ENCODE data around the gene CNTD1. TPM values are rescaled to one million over a fixed set of nuclear protein-coding genes. Genes with fewer than 3 reads are reported as not detected.
"Not testable (repeated sequence)": the region's sequence is repeated elsewhere in the genome, so short reads cannot be mapped to it uniquely, and the experiment has no call there.

CNTD1 gene
- total RNA-seq (2014; rRNA removed; shearing (Covaris generic)), result not detected in 2 replicates

- peak; percentile 77 for DNase-seq (ENCODE audit: low spot score)
Observed at GRCh38 chr17:42798383-42799380, at the start of gene CNTD1, which contains the start of gene COA3. Gene CNTD1 (plus strand): TSS chr17:42798861. CDS start chr17:42799068, 207 bp downstream. Gene COA3 (minus strand): TSS chr17:42798704. CDS start chr17:42798681, 23 bp downstream.

- DNase-seq (ENCODE audit: low spot score), result no peak
Observed at GRCh38 chr17:42748908-42749798, 49.5 kb upstream of the CNTD1 start.

DNA sequence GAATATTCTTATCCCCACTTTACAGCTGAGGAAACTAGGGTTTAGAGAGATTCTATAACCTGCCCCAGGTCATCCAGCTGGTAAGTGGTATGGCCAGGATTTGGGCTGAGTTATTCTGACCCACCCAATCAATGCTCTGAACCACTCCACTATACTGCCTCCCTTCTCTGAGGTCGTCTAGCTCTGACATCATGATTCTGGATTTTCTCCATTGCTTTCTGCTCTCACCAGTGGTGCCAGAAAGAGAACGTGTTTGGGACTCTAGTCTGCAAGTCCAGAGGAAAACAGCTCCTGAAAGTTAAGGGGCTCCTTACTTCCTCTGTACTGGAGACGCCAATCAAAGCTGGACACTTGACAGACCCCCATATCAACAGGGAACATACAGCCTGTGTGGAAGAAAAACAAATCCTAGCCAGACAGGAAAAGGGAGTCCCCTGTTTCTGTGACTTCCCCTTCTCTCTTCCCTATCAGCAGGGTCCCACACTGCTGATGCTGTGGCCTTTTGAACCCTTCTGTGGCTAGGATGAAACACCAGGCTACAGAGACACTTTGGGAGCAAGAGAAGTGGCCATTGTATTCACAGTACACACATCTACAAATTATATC, 47.8 kb upstream of the CNTD1 start:
- no peak for DNase-seq (ENCODE audit: low spot score)

- no peak for DNase-seq (ENCODE audit: low spot score)
Observed at GRCh38 chr17:42751628-42752027, 47.0 kb upstream of the CNTD1 start.

DNA sequence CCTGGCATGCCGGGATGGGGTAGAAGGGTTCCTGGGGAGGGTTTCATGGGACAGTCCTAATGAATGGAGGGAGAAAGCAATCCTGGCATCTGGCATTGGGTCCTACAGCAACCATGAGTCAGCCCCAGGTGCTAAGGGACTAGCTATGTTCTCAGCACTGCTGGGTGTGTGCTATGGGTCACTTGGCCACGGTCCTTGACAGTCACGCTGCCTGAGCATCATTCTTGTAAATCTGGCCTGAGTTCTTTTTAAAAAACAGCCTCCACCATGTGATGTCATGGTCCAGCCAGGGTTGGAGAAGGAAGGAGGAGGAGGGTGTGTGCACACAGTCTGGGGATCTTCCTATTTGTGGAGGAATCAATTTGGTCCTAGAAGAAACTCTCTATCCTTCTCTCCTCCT, 43.9 kb upstream of the CNTD1 start:
- no peak for DNase-seq (ENCODE audit: low spot score)

GRCh38 chr17:42759982-42760651, 38.5 kb upstream of the CNTD1 start:
- no peak for DNase-seq (ENCODE audit: low spot score)

DNA sequence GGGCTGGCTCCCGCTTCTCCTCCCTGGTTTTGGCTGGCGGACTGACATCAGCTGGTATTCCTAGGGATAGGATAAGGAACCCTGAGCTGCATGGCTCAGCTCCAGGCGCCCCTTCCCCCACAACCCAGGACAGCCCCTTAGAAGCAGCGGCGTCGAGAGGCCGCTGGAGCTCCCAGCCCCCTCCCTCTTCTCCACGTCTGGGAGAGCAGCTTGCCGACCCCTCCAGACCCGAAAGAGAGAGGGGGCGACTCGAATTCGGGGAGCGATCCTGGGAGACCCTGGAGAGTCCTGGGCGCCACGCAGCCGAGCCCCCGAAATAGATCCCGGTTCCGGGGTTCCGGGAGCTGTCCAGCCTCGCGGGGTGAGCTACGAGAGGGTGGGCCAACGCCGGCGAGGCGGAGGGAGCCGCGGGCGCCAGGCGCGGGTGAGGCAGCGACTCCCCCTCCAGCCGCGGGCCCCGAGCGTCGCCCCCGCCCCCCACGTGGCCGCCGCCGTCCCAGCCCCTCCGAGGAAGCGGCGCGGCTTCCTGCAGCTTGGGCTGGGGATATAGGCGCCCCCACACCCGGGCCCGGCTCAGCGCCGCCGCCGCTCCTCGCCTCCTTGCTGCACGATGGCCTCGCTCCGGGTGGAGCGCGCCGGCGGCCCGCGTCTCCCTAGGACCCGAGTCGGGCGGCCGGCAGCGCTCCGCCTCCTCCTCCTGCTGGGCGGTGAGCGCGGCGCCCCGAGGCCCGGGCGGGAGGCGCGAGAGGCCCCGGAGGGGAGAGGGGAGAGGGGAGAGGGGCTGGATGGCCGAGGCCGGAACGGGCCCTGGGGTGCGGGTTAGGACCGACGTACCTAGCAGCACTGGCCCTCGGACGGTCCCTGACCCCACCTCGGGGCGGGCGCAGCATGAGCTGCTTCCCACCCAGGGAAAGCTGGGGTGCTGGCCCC, 37.7 kb upstream of the CNTD1 start, which contains the start of gene RAMP2:
TSS of gene RAMP2 (plus strand) at position 576 of the 930 bp plus-strand sequence. CDS start at position 611, 35 bp downstream.
- no peak for DNase-seq (ENCODE audit: low spot score)

DNA sequence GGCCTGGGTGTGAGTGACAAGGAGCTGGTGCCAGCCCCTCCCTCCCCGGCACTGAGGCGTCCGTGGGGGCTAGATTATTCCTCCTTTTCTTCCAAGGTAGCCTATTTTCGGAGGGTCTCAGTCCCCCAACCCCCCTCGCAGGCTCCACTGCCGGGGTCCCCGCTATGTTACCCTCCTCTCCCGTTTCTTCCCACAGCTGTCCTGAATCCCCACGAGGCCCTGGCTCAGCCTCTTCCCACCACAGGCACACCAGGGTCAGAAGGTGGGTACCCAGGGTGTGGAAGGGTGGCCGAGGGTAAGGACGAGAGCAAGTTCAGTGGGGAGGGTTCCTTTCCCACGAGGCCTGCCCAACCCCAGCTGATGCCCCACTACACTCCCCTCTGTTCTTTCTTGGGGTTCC, 37.0 kb upstream of the CNTD1 start:
- DNase-seq (ENCODE audit: low spot score), result no peak

GRCh38 chr17:42766124-42766523, 32.5 kb upstream of the CNTD1 start:
- DNase-seq (ENCODE audit: low spot score), result no peak

DNA sequence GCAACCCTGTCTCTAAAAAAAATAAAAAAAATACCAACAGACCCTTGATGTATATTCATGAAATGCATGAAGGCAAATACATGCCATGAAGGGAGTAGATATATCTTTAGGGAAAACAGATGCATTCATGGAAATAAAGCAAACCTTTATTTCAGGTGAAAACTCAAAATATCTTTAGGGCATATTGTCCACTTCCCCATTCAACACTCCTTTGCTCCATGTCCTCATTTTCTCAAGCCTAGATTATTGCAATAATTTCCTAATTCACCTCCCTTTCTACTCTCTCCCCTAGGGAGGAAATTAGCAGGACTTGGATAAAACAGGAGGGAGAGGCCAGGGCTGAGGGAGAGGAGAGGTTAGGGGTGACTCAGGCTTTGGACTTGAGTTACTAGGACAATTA, 31.1 kb upstream of the CNTD1 start:
- DNase-seq (ENCODE audit: low spot score), result no peak

- not testable (repeated sequence) for DNase-seq (ENCODE audit: low spot score)
Observed at GRCh38 chr17:42768006-42768405, 30.7 kb upstream of the CNTD1 start.

GRCh38 chr17:42769964-42770363, 28.7 kb upstream of the CNTD1 start:
- DNase-seq (ENCODE audit: low spot score), result not testable (repeated sequence)

DNA sequence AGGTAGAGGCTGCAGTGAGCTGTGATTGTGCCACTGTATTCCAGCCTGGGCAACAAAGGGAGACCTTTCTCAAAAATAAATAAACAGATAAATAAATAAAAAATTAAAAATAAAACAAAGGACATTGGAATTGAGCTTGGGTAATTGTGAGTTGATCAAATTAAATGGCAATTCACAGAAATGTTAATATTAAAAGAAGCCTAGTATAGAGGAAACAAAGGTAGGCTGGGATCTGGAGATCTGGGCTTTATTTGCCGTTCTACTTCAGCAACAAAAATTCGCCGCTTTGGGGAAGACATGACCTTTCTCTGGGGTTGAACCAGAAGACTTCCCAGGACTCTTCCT, 25.7 kb upstream of the CNTD1 start:
- DNase-seq (ENCODE audit: low spot score), result no peak

GRCh38 chr17:42773290-42774035, 25.2 kb upstream of the CNTD1 start, which contains the start of gene VPS25:
Gene VPS25 (plus strand): TSS chr17:42773449. CDS start chr17:42773476, 27 bp downstream.
- DNase-seq (ENCODE audit: low spot score), result peak; percentile 79

DNA sequence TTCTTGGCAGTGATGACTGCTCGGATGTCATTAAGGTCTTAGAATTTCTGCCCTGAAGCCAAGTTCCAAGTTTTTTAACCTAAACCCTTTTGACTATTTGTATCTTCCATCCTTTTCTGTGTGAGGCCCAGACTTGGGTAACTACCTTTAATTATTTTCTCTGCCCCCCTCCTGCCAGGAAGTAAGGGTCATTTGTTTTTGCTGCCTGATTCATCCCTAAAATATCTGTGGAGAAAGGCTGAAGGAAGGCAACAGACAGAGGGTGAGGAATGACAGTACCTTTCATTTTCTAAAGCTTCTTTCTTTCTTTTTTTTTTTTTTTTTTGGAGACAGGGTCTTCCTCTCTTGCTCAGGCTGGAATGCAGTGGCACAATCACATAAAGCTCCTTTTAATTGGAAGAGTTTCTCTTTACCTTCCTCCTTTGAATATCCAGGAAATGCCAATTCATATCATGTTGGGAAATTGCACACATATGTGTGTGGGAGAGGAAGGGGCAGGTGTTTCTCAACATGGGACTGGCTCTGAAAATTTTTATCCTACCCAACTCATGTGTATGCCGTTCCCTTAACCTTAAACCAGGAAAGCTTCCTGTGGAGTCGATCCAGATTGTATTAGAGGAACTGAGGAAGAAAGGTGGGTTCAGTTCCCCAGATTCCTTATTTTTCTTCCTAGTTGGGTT, 24.5 kb upstream of the CNTD1 start:
- DNase-seq (ENCODE audit: low spot score), result no peak

- DNase-seq (ENCODE audit: low spot score), result no peak
Observed at GRCh38 chr17:42775534-42776098, 23.0 kb upstream of the CNTD1 start.

- no peak for DNase-seq (ENCODE audit: low spot score)
Observed at GRCh38 chr17:42778570-42778969, 20.1 kb upstream of the CNTD1 start.

- DNase-seq (ENCODE audit: low spot score), result no peak
Observed at GRCh38 chr17:42779304-42779935, 19.2 kb upstream of the CNTD1 start.
